ENCODE measurements around the gene FBXO9.

DNA sequence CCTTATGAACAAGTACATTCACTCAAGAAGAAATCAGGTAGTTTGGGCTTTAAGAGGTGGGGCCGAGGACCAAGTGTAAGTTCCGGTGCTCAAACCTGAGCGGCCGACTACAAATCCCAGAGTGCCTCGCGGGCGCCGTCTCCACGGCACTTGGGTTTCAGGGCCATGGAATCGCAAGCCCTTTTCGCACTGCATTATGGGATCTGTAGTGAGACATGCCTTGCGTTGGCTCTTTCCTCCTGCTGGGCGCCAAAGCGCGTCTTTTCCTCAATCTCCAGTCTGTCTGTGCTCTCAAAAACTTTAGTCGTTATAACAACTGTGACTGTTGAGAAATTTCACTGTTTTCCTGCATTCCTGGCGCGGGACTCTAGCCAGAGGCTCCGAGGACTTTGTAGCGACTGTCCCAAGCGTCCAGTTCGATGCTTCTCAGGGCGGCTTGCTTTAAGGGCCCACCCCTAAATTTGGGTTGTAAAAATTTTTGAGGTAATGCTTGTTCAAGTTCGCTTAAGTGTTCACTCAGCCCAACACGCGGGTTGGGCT, 408 bp upstream of the FBXO9 start:
- TF ChIP-seq, protein P1, sequence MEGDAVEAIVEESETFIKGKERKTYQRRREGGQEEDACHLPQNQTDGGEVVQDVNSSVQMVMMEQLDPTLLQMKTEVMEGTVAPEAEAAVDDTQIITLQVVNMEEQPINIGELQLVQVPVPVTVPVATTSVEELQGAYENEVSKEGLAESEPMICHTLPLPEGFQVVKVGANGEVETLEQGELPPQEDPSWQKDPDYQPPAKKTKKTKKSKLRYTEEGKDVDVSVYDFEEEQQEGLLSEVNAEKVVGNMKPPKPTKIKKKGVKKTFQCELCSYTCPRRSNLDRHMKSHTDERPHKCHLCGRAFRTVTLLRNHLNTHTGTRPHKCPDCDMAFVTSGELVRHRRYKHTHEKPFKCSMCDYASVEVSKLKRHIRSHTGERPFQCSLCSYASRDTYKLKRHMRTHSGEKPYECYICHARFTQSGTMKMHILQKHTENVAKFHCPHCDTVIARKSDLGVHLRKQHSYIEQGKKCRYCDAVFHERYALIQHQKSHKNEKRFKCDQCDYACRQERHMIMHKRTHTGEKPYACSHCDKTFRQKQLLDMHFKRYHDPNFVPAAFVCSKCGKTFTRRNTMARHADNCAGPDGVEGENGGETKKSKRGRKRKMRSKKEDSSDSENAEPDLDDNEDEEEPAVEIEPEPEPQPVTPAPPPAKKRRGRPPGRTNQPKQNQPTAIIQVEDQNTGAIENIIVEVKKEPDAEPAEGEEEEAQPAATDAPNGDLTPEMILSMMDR (IDR thresholded peaks at IDR 0.05; ENCODE audit: low read depth, low read length, poor library complexity, severe bottlenecking): no peak
- no peak for TF ChIP-seq EZH2phosphoT487 (IDR thresholded peaks at IDR 0.05; ENCODE audit: borderline replicate concordance, low read length)
